GM12872 (cell line): Measurements from ENCODE around the gene HABP2.

Experiments
- TF ChIP-seq, protein P1 (sequence below): IDR thresholded peaks from 3 replicates; pipeline ENCODE4 v1.5.1; 2011; ENCODE audit warnings: low read depth, mild to moderate bottlenecking, low read length, moderate library complexity; ENCODE audit not compliant: insufficient read depth

Gene HABP2

DNA sequence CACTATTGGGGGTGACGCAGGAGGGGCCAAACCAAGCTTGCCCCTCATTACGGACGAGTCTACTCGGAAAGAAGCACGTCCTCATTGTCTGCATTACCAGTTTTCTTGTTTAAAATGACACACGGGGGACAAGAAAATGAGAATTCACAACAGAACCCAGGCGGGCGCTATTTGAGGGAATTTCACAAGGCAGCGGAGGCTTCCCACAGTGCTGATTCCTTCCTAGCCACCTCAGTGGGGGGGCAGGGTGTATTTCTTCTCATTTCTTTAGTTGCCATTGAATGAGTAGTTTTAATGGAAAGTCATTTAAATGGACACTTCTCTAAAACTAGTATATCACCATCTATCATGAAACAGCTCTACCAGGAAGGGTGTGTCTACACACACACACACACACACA lies 68.1 kb downstream of the HABP2 start:
- TF ChIP-seq, protein P1, sequence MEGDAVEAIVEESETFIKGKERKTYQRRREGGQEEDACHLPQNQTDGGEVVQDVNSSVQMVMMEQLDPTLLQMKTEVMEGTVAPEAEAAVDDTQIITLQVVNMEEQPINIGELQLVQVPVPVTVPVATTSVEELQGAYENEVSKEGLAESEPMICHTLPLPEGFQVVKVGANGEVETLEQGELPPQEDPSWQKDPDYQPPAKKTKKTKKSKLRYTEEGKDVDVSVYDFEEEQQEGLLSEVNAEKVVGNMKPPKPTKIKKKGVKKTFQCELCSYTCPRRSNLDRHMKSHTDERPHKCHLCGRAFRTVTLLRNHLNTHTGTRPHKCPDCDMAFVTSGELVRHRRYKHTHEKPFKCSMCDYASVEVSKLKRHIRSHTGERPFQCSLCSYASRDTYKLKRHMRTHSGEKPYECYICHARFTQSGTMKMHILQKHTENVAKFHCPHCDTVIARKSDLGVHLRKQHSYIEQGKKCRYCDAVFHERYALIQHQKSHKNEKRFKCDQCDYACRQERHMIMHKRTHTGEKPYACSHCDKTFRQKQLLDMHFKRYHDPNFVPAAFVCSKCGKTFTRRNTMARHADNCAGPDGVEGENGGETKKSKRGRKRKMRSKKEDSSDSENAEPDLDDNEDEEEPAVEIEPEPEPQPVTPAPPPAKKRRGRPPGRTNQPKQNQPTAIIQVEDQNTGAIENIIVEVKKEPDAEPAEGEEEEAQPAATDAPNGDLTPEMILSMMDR = no peak

DNA sequence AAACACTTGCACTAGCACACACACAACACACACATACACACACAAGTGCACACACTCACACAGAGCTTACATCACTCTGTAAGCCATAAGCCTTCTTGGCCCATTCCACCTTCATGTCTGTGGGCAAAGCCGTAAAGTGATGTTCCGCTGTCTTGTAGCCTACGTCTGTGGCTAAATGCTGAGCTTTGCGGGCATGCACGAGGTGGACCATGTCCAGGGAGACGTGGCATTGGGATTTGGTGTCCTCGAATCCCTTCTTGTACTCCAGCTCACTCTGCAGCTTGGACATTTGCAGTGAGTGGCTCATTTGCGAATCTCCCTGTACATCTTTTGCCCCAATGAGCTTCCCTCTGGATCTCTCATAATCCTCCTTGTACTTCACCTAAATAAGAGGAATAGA lies 68.9 kb downstream of the HABP2 start:
- TF ChIP-seq, protein P1 = no peak

DNA sequence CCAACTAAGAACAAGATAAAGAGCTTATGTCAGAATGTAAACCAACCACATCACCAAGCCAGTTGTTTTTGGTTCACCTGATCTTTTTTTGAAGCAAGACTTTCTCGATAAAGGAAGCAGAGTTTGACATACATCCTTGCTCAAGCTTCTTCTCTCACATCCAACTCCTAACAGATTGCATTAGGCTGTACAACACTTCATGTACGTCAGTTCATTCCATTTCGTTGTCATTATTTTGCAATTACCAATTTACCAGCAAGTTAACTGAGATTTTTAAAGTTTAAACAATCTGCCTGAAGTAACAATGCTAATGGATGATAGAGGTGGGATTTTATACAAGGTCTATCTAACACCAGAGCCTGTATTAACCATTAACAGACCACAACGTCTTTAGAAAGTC lies 70.0 kb downstream of the HABP2 start:
- TF ChIP-seq, protein P1 = no peak

DNA sequence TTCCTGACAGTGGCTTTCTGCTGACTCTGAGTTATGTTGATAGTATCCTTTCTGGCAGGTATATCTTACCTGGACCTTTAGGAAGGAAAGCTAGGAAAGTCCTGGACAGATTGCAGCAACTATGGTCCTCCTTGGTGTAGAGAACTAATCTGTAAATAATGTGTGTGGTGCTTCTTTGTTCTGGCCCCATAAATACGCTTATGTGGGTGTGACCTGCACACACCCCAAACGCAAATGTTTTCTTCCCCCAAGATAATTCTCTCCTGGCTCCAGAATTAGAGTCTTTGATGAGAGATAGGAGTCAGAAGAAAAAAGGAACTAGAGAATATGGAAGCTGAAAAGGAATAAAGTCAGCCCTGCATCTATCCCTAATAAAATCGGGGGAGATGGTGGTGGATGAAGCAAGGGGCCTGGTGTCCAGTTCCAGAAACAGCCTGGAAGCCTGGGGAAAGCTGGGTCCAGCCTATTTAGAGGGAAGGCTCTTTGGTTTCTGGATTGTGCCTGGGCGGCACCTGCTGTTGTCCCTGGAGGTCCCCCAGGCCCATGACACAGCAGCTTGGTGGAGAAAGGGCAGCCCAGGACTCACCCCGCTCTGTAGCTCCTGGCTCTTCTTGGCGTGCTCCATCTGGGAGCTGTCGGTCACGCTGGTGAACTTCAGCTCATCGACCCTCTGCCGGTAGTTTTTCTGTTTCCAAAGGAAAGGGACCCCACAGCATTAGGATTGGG lies 72.8 kb downstream of the HABP2 start:
- TF ChIP-seq, protein P1 = no peak

DNA sequence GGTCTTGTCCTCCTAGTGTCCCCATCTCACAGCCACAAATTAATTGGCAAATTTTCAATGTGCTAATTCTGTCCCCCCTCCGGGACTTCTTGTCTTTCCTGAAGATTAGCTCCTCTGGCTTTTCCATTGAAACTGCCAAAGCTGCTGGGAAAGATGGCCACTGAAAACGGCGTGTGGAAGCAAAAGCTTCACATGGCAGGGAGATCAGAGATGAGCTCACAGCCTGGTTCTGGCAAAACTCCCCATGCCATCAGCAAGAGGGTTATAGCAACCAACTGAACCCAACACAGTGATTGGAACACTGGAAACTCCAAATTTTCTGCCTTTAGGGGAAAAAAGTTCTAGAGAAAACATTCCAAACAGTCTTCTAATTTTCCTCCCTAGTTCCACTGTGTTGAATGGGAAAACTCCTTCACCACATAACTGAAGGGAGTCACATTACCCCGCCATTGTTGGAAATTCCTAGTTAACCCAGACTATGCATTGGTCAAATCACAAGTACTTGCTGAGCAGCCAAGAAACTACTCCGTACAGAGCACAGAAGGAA lies 74.0 kb downstream of the HABP2 start:
- TF ChIP-seq, protein P1 = no peak

DNA sequence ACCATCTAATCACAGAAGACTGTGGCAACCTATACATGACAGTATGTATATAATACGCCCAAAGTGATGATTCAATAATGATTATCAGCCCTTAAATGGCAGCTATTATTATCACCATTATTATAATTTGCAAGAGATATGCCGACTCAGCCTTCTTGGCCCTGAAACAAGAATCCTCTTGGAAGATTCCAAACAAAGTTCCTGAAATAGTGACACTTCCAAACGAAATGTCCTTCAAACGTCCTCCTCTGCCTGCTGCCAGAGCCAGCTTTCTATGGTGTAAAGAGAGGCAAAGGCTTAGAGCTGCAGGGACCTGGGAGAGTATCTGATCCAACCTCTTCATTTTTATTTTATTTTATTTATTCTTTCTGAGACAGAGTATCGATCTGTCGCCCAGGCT lies 75.0 kb downstream of the HABP2 start:
- TF ChIP-seq, protein P1 = no peak

DNA sequence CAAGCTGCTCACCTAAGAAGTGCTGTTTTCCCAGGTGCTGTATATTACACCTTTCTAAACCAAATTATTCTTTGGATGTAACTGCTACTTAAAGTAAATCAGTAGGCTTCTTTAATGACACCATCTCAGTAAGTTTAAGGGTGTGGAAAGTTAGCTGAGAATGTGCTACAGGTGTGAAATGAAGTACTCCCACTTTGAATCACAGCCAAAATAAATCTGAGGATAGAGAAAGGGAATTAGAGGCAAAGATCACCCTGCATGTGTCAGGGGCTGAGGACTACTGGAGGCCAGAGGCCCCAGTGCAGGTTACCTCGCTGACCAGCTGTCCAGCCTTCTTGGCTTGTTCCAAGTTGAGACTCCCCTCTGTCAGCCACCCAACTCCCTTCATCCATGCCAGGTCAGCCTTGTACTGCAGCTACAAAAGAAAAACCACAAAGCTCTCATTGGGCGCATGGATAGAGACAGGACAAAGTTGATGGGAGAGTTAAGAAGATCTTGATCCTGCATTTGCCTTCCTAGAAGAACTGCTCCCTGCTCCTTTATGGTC lies 75.8 kb downstream of the HABP2 start:
- TF ChIP-seq, protein P1 = no peak
